ENCODE results near the gene TACC2. TPM values are rescaled to one million over a fixed set of nuclear protein-coding genes. Genes with fewer than 3 reads are reported as not detected.

The TACC2 gene
- total RNA-seq, 4 donors from 2014 or later, result 46.5 to 106 (median 71.6) TPM

DNA sequence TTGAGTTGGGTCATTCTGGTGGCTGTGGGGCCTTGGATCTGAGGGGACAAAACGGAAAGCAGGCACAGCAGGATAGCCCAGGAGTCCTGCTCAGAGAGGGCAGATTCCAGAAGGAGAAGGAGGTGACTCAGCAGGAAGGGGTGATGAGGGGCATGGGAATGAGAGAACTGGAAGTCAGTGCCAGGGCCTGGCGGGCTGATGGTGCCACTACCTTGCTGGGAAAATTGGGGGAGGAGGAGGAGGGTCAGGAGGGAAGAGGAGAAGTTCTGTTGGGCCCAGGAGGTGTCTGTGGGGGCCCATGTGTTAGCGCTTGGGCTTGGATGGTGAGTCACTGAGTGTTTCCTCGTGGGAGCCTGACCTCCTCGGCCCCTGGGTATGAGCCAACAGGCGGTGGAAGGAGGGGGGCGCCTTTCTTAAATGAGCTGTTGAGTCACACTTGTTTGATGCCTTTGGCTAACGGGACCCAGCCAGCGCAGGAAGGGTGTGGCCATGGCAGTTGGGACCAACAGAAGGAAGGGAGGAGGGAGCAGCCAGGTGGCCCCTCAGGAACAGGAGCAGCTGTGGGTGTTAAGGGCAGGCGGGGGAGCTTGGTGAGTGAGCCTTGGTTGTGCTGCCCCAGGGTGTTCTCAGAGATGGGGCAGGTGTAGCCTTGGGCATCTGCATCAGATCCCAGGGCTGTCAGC is 152.1 kb downstream of the TACC2 start:
- no peak for DNase-seq
- H3K27me3 ChIP-seq, result no peaks in the 10 kb centered on the region
- H3K4me3 ChIP-seq, result peak overlapping the region in 1 of 4 donors; percentile 4
- H3K9me3 ChIP-seq, result no peaks in the 10 kb centered on the region
- WGBS, 2 donors, result 8 to 25% methylated on average over 4 to 9 of the region's 10 CpGs
- H3K4me1 ChIP-seq, result peaks cover 19 to 63% (median 54%) of the 10 kb centered on the region in 3 donors
- peak overlapping the region; percentile 71 to 89 (median 79) for H3K27ac ChIP-seq
- no peak for TF ChIP-seq POLR2A (IDR thresholded peaks at IDR 0.05)
- TF ChIP-seq, protein P1, sequence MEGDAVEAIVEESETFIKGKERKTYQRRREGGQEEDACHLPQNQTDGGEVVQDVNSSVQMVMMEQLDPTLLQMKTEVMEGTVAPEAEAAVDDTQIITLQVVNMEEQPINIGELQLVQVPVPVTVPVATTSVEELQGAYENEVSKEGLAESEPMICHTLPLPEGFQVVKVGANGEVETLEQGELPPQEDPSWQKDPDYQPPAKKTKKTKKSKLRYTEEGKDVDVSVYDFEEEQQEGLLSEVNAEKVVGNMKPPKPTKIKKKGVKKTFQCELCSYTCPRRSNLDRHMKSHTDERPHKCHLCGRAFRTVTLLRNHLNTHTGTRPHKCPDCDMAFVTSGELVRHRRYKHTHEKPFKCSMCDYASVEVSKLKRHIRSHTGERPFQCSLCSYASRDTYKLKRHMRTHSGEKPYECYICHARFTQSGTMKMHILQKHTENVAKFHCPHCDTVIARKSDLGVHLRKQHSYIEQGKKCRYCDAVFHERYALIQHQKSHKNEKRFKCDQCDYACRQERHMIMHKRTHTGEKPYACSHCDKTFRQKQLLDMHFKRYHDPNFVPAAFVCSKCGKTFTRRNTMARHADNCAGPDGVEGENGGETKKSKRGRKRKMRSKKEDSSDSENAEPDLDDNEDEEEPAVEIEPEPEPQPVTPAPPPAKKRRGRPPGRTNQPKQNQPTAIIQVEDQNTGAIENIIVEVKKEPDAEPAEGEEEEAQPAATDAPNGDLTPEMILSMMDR (IDR thresholded peaks at IDR 0.05), result peak in 1 of 6 experiments; percentile 29
- H3K36me3 ChIP-seq, result peaks cover 0 to 62% (median 0%) of the 10 kb centered on the region in 3 donors
- intact Hi-C loops (cut with DNase I), result no loop called here

DNA sequence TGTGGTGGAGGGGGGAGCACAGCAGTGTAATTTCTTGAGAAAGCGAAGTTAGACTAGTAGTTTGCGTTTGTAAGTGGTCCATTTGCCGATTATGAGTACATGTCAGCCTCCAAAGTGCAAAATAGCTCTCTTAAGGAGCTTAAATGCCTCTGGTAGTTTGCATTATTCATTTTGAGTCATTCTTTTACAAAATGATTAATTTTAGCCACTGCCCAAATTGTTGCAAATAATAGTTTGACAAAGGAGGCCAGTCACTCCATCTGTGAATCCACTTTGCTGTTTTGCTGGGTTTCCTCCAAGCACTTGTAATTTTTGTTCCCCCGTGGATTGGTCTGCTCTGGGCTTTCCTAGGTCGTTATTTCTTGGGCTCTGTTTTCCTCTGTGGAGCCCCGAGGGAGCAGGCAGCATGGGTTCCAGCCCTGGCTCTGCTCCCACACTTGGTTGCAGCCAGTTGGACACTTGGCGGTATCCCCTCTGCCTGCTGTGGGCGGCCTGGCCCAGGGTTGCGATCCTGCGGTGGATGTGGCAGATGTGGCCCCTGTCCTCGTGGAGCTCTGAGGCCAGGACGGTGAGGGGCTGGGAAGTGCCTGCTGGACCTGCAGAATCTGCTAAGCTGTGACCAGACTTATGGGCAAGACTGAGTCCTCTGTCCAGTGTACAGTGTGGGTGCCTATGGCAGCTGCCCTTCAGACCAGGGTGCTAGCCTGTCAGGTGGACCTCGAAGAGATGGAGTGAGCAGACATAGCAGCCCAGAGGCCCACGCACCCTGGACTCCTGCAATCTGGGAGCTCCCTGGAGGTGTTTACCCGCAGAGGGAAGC is 153.1 kb downstream of the TACC2 start:
- TF ChIP-seq POLR2A (IDR thresholded peaks at IDR 0.05), result no peak
- TF ChIP-seq, protein P1 (IDR thresholded peaks at IDR 0.05), result no peak
- no peaks in the 10 kb centered on the region for H3K27me3 ChIP-seq
- H3K27ac ChIP-seq, result peak overlapping the region; percentile 67 to 89 (median 79)
- no peak for DNase-seq
- peaks cover 0 to 63% (median 0%) of the 10 kb centered on the region in 3 donors for H3K36me3 ChIP-seq
- peaks cover 19 to 63% (median 54%) of the 10 kb centered on the region in 3 donors for H3K4me1 ChIP-seq
- no peak overlapping the region for H3K4me3 ChIP-seq
- 32 to 39% methylated on average over 6 to 10 of the region's 15 CpGs for WGBS, 2 donors
- intact Hi-C loops (cut with DNase I), result no loop called here
- no peaks in the 10 kb centered on the region for H3K9me3 ChIP-seq

DNA sequence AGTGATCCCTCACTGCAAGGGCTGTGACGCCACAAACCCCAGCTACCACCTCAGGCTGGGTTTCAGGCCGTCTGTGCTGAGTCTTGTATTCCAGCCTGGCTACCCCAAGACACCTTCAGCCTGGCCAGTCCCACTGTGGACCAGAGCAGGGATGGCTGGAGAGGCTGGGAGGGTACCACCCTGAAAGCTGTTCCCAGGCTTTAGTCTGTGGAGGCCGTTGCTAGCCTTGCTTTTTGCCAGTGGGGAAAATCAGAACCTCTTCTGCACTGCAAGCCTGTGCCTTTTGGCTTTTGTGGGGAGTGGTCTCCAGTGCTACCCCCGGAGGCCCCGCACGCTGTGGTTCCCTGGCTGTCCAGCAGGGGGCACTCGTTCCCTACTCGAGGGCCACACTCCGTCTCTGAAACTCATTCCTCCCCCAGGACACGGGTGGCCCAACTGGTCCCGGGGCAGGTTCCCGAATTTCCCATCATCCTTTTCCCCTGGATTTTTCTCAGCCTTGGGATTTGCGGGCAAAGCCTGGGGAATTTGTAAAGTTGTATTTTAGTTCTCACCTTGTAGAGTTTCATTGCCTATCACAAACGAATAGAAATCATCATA is 153.8 kb downstream of the TACC2 start:
- WGBS, 2 donors, result 15 to 31% methylated on average over 4 to 8 of the region's 14 CpGs
- Histone ChIP-seq H3K27me3 (no peaks in the 10 kb centered on the region), H3K36me3 (peaks cover 0 to 63% (median 0%) of the 10 kb centered on the region in 3 donors), H3K9me3 (no peaks in the 10 kb centered on the region), H3K27ac (peak overlapping the region; percentile 67 to 89 (median 79)), H3K4me1 (peaks cover 19 to 67% (median 54%) of the 10 kb centered on the region in 3 donors), H3K4me3 (no peak overlapping the region)
- TF ChIP-seq, protein P1 (IDR thresholded peaks at IDR 0.05), result peak; percentile 50 to 95 (median 92)
- no peak for TF ChIP-seq POLR2A (IDR thresholded peaks at IDR 0.05)
- no peak for DNase-seq
- intact Hi-C loops (cut with DNase I), result no loop called here

DNA sequence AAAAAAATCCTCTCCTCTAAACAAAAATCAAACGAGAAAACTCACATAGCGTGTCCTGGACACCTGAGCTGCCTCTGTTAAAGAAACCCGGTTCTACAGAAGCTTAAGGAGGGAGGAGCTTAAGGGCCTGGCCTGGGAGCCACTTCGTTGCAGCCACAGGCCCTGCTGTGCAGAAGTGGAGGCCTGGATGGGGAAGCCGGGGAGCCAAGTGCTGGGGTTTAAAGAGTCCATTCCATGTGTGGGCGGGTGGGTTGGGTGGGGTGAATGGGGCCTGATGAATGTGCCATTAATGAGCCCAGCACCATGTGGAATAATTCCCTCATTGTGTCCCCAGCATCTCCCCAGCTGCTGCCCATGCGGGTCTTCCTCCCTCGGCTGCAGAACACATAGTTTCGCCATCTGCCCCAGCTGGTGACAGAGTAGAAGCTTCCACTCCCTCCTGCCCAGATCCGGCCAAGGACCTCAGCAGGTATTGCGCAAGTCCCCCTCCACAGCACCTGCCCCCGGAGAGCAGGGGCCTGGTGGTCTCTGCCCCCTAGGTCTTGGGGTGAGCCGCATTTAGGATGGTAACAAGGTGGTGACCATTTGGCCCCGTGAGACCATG is 154.4 kb downstream of the TACC2 start:
- TF ChIP-seq, protein P1 (IDR thresholded peaks at IDR 0.05), result no peak
- no peak for TF ChIP-seq POLR2A (IDR thresholded peaks at IDR 0.05)
- H3K9me3 ChIP-seq, result no peaks in the 10 kb centered on the region
- H3K36me3 ChIP-seq, result peaks cover 0 to 61% (median 0%) of the 10 kb centered on the region in 3 donors
- intact Hi-C loops (cut with DNase I), result no loop called here
- H3K4me1 ChIP-seq, result peaks cover 25 to 72% (median 56%) of the 10 kb centered on the region in 3 donors
- 17 to 57% methylated on average over 5 to 9 of the region's 14 CpGs for WGBS, 2 donors
- H3K27me3 ChIP-seq, result no peaks in the 10 kb centered on the region
- no peak for DNase-seq
- peak overlapping the region; percentile 67 to 89 (median 79) for H3K27ac ChIP-seq
- no peak overlapping the region for H3K4me3 ChIP-seq
